Ovary (tissue), 3 donors: ENCODE data around the gene FGD4.

Experiments
- CTCF ChIP-seq, 3 donors: fragments of 450-650 bp in 2 of 3; fragments of 200-600 bp in 1 of 3; IDR thresholded peaks; one replicate each; pipeline versions ENCODE4 v1.5.1 to v1.8.0; 2016 to 2022; ENCODE audit warnings: antibody characterized with exemption in 3 of 3, mild to moderate bottlenecking in 1 of 3
- POLR2A ChIP-seq: fragments of 450-650 bp; IDR thresholded peaks from one replicate; pipeline ENCODE4 v1.6.1; 2017; ENCODE audit warnings: antibody characterized with exemption, mild to moderate bottlenecking, moderate library complexity
- donor health status: DM: no; HTN: no; CAD: no.

- no peak for TF ChIP-seq CTCF (IDR thresholded peaks at IDR 0.05)
- TF ChIP-seq POLR2A: no peak
Measured at GRCh38 chr12:32606443-32606842, 207.1 kb downstream of the FGD4 start.
